AG04449 (cell line): Measurements from ENCODE around the gene USP47.
A peak's percentile ranks its signal among the peaks of the same experiment; 100 is the strongest.

Experiments used
- CTCF ChIA-PET: fragments of 350-600 bp; formaldehyde crosslinking; extraction: SDS; loops from one replicate; lab custom pipeline; 2021; ENCODE audit warnings: antibody characterized with exemption; lab: Yijun Ruan, JAX
- POLR2A ChIA-PET: fragments of 400-600, 350-600 bp; formaldehyde crosslinking; extraction: SDS; loops from one replicate; lab custom pipeline; 2020; ENCODE audit warnings: antibody characterized with exemption, inconsistent platforms; lab: Yijun Ruan, JAX
- DNase-seq: peaks from one replicate; pipeline ENCODE4 v3.0.0-alpha.2; 2010; ENCODE audit warnings: low read depth, low spot score
- H3K4me3 ChIP-seq: 2 replicates; pipeline ENCODE4 v1.5.1; 2011; ENCODE audit warnings: low read depth, mild to moderate bottlenecking, control low read depth, low read length
- TF ChIP-seq, protein P1 (sequence below): IDR thresholded peaks from one replicate; pipeline ENCODE4 v1.5.1; 2011; ENCODE audit warnings: mild to moderate bottlenecking, moderate library complexity, low read length, control low read depth, inconsistent platforms; ENCODE audit not compliant: insufficient read depth; ENCODE audit errors: missing control alignments

USP47 gene

DNA sequence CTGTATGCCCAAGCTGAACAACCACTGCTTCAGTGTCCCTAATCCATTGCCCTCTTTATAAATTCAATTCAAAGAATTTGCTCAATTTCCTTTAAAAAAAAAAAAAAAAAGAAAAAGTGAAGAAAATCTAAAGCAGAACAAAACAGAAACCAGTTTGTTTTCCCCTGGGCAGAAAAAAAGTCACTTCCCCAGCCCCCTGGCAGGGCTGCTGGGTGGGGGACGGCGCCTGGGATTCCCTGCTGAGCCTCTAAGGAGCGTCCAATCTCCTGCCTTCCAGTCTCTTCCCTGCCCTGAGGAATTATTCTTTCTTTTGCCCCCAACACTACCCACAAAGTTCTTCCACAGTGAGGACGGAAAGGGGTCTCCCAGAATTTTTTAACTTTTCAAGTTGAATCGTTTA lies 142.8 kb downstream of the USP47 start:
- ChIA-PET POLR2A (no interaction called here), CTCF (interaction anchor here (1.4 to 2.9 kb wide), 2 partner anchors 12 to 17 kb away, joined by 5 to 15 read pairs; no protein-coding TSS in a partner anchor)
- no peak overlapping the region for H3K4me3 ChIP-seq
- TF ChIP-seq, protein P1, sequence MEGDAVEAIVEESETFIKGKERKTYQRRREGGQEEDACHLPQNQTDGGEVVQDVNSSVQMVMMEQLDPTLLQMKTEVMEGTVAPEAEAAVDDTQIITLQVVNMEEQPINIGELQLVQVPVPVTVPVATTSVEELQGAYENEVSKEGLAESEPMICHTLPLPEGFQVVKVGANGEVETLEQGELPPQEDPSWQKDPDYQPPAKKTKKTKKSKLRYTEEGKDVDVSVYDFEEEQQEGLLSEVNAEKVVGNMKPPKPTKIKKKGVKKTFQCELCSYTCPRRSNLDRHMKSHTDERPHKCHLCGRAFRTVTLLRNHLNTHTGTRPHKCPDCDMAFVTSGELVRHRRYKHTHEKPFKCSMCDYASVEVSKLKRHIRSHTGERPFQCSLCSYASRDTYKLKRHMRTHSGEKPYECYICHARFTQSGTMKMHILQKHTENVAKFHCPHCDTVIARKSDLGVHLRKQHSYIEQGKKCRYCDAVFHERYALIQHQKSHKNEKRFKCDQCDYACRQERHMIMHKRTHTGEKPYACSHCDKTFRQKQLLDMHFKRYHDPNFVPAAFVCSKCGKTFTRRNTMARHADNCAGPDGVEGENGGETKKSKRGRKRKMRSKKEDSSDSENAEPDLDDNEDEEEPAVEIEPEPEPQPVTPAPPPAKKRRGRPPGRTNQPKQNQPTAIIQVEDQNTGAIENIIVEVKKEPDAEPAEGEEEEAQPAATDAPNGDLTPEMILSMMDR, result no peak
- DNase-seq, result no peak

DNA sequence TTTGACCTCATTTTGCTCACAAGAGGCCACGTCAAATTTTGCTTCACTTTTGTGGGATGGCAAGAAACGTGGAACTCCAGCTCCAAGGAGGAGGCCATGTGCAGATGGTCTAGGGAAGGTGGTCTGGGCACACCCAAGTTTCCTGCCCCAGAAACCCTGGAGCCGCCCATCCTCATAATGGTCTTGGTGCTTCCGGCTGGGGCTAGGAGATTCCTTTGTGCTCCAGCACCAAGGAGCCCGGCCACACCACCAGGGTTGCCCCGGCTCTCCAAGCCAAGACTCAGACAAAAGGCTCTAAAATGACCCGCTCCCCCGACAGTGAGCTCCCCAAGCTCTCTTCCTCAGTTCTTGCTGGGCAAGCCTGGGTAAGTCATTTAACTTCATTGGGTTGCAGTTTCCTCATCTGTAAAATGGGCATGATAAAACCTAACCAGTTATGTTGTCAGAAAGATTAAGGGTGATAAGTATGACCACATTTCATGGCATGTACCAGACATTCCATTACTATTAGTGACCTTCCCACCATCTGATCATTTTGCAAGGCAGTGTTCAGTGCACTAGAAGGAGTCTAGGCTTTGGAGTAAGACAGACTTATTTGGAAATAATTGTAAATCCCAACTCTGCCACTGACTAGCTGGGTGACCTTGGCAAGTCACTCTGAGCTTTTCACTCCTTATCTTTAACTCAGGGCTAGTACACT lies 143.4 kb downstream of the USP47 start:
- DNase-seq, result peak; percentile 66
- ChIA-PET CTCF (interaction anchor here (1.4 to 2.9 kb wide), 3 partner anchors 12 to 144 kb away, joined by 3 to 15 read pairs (median 5); partner anchors contain the start of gene USP47), POLR2A (interaction anchor here (1.0 to 1.1 kb wide), 3 partner anchors 8 to 62 kb away, joined by 3 to 7 read pairs (median 4); no protein-coding TSS in a partner anchor)
- no peak overlapping the region for H3K4me3 ChIP-seq
- TF ChIP-seq, protein P1, result no peak

DNA sequence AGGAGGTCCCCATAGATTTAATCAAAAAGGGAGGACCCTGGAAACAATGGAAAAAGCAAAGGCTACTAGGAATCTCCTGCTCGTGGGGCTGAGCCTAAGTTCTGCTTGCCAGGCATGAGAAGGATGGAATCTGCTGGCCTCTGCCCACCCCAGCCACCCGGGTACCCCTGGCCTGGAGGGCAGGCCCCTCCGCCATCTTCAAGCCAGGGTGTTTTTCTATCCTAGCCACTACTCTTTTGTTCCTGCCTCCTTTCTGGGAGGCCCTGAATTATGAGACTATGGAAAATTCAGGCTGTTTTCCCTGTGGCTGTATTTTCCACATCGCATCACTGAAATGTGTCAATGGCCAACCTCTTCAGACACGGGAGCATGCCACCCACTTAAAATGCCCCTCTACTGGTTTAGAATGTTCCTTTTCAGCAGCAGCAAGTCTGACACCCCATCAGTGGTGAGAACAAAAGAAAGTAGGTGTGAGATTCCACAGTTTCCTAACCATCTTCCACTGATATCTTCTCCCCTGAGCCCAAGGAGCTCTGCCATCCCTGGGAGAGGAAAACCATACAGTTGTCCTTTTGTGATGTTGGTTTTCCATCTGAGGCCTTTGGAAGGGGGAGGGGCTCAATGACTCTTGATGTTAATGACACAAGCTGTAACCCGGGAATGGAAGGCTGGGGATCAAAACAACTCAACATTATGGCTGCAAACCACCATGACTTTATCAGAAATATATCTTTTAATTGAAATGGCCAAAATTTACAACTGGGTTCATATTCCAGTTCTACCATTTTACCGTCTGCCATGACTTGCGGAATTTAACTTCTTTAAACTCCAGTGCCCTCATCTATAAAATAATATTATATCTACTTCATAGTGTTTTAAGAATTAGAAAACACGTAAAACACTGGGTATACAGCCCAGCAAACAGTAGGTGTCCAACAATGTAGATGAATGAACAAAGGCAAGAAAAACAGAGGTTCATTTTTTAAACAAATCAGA lies 144.5 kb downstream of the USP47 start:
- TF ChIP-seq, protein P1, result no peak
- CTCF ChIA-PET, result interaction anchor here (1.1 to 2.9 kb wide), 5 partner anchors 9 to 145 kb away, joined by 3 to 18 read pairs (median 5); partner anchors contain the start of gene USP47
- H3K4me3 ChIP-seq, result no peak overlapping the region
- no peak for DNase-seq
- POLR2A ChIA-PET, result interaction anchor here (1.0 to 1.1 kb wide), 3 partner anchors 9 to 61 kb away, joined by 3 to 7 read pairs (median 4); no protein-coding TSS in a partner anchor

- H3K4me3 ChIP-seq, result no peak overlapping the region
- ChIA-PET POLR2A (no interaction called here), CTCF (interaction anchor here (1.1 to 2.0 kb wide), 5 partner anchors 8 to 154 kb away, joined by 3 to 18 read pairs (median 4); no protein-coding TSS in a partner anchor)
- no peak for DNase-seq
- TF ChIP-seq, protein P1, result peak; percentile 28
These were observed 145.8 kb downstream of the USP47 start for GRCh38 chr11:11987503-11988022.

- CTCF ChIA-PET, result interaction anchor here (0.6 to 2.0 kb wide), 7 partner anchors 8 to 154 kb away, joined by 3 to 18 read pairs (median 3); no protein-coding TSS in a partner anchor
- peak; percentile 57 for DNase-seq
- TF ChIP-seq, protein P1, result no peak
These were observed 146.4 kb downstream of the USP47 start for GRCh38 chr11:11988099-11988651.

More at GRCh38 chr11:11988099-11988651, 146.4 kb downstream of the USP47 start:
- POLR2A ChIA-PET, result interaction anchor here (0.7 kb wide), 1 partner anchor 9 kb away, joined by 4 read pairs; no protein-coding TSS in a partner anchor
- 0 out of 2 replicates have a peak overlapping the region, but pooled peaks have one; percentile 9 for H3K4me3 ChIP-seq
